KMS-11 (cell line): ENCODE measurements around the gene ANXA4.

Experiments
- H2AFZ ChIP-seq: fragments of 200-600 bp; sonication (generic); 2 replicates; pipeline ENCODE4 v1.6.1; 2016; ENCODE audit warnings: antibody characterized with exemption, mixed run types, low read depth
- H3K27ac ChIP-seq: fragments of 200-600 bp; sonication (generic); 2 replicates; pipeline ENCODE4 v1.6.1; 2016; ENCODE audit warnings: mild to moderate bottlenecking, mixed run types
- H3K27me3 ChIP-seq: fragments of 200-600 bp; sonication (generic); 2 replicates; pipeline ENCODE4 v1.6.1; 2017; ENCODE audit warnings: mild to moderate bottlenecking, low read depth, mixed run types, moderate library complexity; ENCODE audit not compliant: insufficient read depth
- H3K36me3 ChIP-seq: fragments of 200-600 bp; sonication (generic); 2 replicates; pipeline ENCODE4 v1.6.1; 2017; ENCODE audit warnings: mild to moderate bottlenecking, mixed run types; ENCODE audit not compliant: insufficient read depth
- H3K4me1 ChIP-seq: fragments of 200-600 bp; sonication (generic); 2 replicates; pipeline ENCODE4 v1.6.1; 2016; ENCODE audit warnings: mild to moderate bottlenecking, low read depth, mixed run types; ENCODE audit not compliant: poor library complexity, severe bottlenecking
- H3K4me2 ChIP-seq: fragments of 200-600 bp; sonication (generic); 2 replicates; pipeline ENCODE4 v1.7.0; 2016; ENCODE audit warnings: mild to moderate bottlenecking, mixed run types
- H3K4me3 ChIP-seq: fragments of 200-600 bp; sonication (generic); IDR thresholded peaks from 2 replicates; pipeline ENCODE4 v1.6.1; 2017; ENCODE audit warnings: low read depth, low read length, mixed read lengths; ENCODE audit not compliant: insufficient read depth
- H3K79me2 ChIP-seq: fragments of 200-600 bp; sonication (generic); 2 replicates; pipeline ENCODE4 v1.6.1; 2016; ENCODE audit warnings: low read depth, mixed run types; ENCODE audit not compliant: insufficient read depth
- H3K9ac ChIP-seq: fragments of 200-600 bp; sonication (generic); 2 replicates; pipeline ENCODE4 v1.6.1; 2016; ENCODE audit warnings: mild to moderate bottlenecking, mixed run types
- H4K20me1 ChIP-seq: fragments of 200-600 bp; sonication (generic); 2 replicates; pipeline ENCODE4 v1.6.1; 2016; ENCODE audit warnings: mild to moderate bottlenecking, mixed run types; ENCODE audit not compliant: insufficient read depth
- CTCF ChIP-seq: fragments of 200-600 bp; sonication (generic); conservative IDR thresholded peaks from 2 replicates; pipeline ENCODE4 v1.6.1; 2017; ENCODE audit warnings: low read depth, mild to moderate bottlenecking, antibody characterized with exemption, low read length, moderate library complexity, mixed read lengths

The ANXA4 gene

GRCh38 chr2:69811018-69811417 is 69.1 kb downstream of the ANXA4 start:
- Histone ChIP-seq H3K4me1 (peaks cover 2% of the 10 kb centered on the region), H3K27me3 (no peaks in the 10 kb centered on the region), H4K20me1 (no peaks in the 10 kb centered on the region), H3K4me3 (no peak overlapping the region), H2AFZ (no peak overlapping the region), H3K9ac (no peak overlapping the region), H3K27ac (no peak overlapping the region), H3K36me3 (no peaks in the 10 kb centered on the region), H3K4me2 (no peak overlapping the region), H3K79me2 (no peaks in the 10 kb centered on the region)
- no peak for TF ChIP-seq CTCF

DNA sequence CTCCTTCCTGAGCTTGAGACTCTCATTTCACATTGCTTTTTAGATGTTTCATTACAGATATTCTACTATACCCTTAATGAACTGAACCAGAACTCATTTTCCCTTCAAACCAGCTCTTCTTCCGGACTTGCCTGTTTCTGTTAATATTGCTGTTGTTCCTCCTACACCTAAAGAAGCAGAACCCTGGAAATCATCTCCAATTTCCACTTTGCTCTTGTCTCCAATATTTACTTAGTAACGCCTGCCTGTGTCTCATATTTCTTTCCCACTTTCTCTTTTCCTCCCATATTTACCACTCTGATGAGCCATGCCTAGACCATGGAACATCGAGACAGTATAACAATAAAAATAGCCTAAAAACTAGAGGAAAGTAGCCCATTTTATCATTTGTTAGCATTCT is 69.7 kb downstream of the ANXA4 start:
- no peak overlapping the region for H3K4me2 ChIP-seq
- no peak overlapping the region for H3K4me3 ChIP-seq
- no peak overlapping the region for H3K9ac ChIP-seq
- H3K27me3 ChIP-seq = no peaks in the 10 kb centered on the region
- H3K79me2 ChIP-seq = no peaks in the 10 kb centered on the region
- H3K4me1 ChIP-seq = peaks cover 7% of the 10 kb centered on the region
- H4K20me1 ChIP-seq = no peaks in the 10 kb centered on the region
- TF ChIP-seq CTCF = no peak
- H3K36me3 ChIP-seq = no peaks in the 10 kb centered on the region
- H3K27ac ChIP-seq = no peak overlapping the region
- H2AFZ ChIP-seq = no peak overlapping the region

DNA sequence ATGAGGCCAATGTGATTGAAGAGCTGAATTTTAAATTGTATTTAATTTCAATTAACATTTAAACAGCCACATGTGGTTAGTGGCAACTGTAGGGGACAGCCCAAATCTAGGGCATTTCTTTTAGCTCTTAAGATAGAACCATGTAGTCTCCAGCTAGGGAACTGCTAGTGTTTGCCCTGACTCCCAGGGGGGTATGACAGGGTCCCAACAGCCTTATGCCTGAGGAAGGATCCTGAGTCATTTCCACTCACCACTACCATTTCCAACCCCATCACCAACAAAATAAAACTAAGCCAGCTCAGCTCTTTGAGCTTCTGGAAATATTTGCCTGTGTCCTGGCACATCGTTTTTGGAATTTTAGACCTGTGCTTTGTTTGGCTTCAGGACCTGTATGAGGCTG is 73.8 kb downstream of the ANXA4 start:
- TF ChIP-seq CTCF = no peak

DNA sequence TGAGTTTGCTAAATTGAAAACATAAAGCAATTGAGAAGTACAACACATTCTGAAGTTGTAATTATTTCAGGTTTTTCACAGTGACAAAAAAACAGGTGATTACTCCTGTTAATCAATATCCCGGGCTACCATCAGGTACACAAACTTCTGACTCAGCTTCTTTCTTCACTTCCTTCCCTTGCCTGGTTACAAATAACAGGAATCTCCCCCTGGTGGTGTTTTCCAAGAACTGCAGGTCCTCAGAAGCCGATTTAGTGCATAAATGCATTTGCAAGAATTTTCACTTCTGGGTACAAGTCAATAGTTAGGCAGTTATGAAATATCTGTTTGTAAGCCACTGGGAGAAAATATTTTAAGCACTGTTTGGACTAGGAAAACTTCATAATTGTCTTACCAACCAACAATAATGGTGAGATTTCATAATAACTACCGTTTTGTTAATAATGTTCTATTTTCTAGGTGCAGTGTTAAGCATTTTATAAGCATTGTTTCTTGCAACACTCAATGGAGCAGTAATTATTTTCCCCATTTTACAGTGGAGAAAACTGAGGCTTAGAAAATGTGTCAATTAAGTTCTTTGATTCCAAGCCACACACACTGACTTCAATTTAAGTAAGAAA is 75.1 kb downstream of the ANXA4 start:
- Histone ChIP-seq H3K79me2 (no peaks in the 10 kb centered on the region), H3K4me3 (no peak overlapping the region), H4K20me1 (no peaks in the 10 kb centered on the region), H2AFZ (no peak overlapping the region), H3K27ac (no peak overlapping the region), H3K9ac (no peak overlapping the region), H3K4me1 (peaks cover 14% of the 10 kb centered on the region), H3K27me3 (no peaks in the 10 kb centered on the region), H3K36me3 (no peaks in the 10 kb centered on the region), H3K4me2 (peak overlapping the region; percentile 29; the same call in 1 of the 2 replicates)
- TF ChIP-seq CTCF = peak; percentile 97

More for the DNA sequence above, 73.8 kb downstream of the ANXA4 start:
- Histone ChIP-seq H3K9ac (no peak overlapping the region), H3K36me3 (no peaks in the 10 kb centered on the region), H3K4me3 (no peak overlapping the region), H3K27ac (no peak overlapping the region), H4K20me1 (no peaks in the 10 kb centered on the region), H3K4me2 (no peak overlapping the region), H3K4me1 (peaks cover 14% of the 10 kb centered on the region), H2AFZ (no peak overlapping the region), H3K79me2 (no peaks in the 10 kb centered on the region), H3K27me3 (no peaks in the 10 kb centered on the region)
